Limb (tissue), 2 donors: ENCODE data around the gene TACSTD2.
"Not testable (repeated sequence)": the region's sequence is repeated elsewhere in the genome, so short reads cannot be mapped to it uniquely, and the experiment has no call there.

Source experiments
- DNase-seq, 2 donors: peaks; one replicate each; pipeline ENCODE4 v3.0.0-alpha.2; 2016; ENCODE audit errors: extremely low spot score in 2 of 2

Gene TACSTD2

DNA sequence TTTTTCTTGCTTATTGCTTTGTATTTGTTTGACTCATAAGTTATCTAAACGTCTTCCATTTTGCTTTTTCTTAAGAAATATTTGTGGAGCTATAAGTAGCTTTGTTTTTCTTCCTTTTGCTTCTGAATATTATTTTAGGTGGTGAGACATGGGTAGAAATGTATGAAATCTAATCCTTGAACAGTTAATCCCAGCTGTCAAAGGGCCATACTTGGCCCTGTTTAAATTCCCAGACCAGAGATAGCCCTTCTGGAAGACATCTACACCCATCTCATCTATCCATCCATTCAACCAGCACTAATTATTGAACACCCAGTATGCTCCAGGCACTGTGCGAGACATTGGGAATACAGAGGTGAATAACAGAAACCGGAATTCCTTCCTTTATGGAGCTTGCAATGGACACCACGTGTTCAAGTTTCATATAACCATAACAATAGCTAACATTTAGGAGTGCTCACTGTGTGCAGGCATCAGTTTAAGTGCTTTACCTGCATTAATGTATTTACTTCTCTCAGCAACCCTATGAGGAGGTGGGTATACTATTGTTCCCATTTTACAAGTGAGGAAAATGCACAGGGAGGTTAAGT, 8.7 kb downstream of the TACSTD2 start:
- no peak for DNase-seq

DNA sequence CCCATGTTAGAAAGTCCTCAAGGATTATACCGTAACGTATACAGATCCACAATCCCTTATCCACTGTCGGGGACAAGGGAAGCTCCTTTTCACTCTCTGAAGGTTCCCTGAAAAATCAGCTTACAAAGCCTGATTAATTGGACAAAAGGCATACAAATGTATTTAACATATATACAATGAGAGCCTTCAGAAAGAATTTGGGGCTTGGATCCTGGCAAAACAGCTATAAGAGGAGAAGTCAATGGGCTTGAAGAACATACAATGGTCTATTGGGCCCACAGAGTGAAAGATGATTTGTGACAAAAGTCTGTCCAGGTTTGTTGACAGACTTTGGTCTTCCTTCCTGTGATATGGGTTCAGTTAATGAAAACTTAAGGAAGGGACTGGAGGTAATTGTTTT, 10.7 kb downstream of the TACSTD2 start:
- DNase-seq = no peak

DNA sequence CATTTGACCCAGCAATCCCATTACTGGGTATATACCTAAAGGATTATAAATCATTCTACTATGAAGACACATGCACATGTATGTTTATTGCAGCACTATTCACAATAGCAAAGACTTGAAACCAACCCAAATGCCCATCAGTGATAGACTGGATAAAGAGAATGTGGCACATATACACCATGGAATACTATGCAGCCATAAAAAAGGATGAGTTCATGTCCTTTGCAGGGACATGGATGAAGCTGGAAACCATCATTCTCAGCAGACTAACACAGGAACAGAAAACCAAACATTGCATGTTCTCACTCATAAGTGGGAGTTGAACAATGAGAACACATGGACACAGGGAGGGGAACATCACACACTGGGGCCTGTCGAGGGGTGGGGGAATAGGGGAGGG, 13.3 kb downstream of the TACSTD2 start:
- not testable (repeated sequence) for DNase-seq

DNA sequence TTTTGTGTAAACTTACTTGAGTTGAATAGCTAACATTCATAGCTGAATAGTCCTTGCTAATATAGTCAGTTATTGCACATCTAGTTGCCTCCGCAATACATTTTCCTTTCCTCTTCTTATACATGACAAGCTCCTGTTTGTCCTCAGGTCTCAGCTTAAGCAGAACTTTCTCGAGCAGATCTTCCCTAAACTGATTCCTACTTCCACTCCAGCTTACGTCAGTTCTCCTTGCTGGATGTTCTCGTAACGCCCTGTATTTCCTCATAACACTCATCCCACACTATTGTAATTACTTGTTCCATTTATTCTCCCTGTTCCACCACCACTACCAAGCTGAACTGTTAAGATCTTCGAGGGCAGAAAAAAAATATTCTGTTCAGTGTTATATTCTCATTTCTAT, 15.4 kb downstream of the TACSTD2 start:
- no peak for DNase-seq

DNA sequence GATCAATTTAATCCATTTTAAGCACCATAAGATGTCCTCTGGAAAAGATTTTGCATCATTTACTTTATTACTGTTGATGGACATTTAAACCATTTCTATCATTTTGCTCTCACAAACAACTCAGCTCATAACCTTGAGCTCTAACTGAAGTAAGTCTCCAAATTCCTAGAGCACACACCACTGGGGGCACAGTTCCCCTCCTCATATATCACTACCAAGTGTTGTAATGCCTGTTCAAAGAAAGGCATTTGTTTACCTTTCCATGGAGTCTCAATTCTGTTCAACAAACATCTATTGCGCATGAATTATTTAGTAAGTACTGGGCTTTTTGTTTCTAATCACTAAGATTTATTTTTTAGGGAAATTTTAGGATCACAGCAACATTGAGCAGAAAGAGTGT, 21.7 kb downstream of the TACSTD2 start:
- DNase-seq = no peak

DNA sequence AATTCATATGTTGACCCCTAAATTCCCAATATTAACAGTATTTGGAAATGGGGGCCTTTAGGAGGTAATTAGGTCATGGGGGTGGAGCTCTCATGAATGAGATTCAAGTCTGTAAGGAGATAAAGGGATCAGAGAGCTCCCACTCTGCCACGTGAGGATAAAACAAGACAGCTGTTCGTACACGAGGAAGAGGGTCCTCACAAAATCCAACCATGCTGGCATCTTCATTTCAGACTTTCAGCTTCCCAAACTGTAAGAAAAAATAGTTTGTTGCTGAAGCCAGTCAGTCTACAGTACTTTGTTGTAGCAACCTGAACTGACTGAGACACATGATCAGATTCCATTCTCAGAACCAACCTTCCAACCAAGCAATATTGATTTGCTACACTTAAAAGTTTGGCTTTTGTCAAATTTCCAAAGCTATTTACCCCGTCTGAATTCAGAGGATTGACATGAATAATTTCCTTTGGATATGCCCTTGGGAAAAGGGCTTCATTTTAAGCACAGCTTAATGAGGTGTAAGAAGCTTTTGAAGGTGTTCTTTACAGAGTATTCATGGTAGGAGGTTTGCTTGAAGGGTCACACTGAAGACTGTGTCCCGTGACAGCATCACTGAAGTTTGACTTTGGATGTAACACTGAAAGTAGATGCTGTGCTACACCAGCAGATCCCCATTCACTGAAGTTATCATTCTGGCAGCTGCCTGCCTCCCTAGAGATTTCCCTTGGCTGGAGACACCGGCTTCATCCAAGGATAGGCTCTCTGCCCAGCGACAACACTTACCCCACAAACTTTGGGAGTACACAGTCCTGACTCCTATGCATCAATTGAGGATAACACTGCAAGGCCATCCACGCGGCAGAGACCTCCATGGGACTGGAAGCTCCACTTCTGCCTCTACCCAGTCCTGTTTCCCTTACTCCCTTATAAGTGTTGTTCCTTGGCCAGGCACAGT, 25.6 kb downstream of the TACSTD2 start:
- peak in 1 of 2 donors; percentile 4 for DNase-seq

DNA sequence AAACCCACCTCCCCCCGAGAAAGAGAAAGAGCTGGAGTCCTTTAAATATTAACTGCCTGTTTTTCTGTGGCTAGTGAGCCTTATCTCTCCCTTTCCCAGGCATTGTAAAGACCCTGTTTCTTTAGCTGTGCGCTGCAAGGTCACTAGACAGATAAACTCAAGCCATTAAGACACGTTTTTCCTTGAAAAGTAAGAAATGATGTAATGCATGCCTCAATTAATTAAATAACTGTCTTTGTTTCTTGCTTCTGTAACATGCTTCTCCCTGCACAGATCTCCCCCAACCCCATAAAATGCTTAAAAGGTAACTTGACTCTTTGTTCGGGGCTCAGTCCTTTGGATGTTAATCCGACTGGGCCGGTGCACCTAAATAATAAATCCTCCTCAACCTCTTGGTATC, 27.8 kb downstream of the TACSTD2 start:
- DNase-seq = not testable (repeated sequence)

DNA sequence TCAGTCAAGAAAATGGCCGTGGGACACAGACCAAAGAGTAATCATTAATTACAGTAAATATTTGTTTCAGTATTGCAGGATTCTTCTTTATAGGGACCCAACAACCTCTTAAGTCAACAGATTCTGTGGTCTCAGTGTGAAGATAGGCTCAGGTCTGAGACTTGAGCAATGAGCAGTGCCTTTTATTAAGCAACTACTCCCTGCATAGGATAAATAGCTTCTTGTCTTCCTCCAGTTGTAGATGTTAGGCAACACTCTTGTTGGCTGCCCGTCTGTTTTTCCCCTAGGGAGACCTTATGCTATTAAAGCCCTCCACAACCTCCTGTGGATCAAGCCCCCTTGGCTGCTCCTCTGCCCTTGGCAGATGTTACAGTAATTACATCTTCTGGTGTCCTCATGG, 28.7 kb downstream of the TACSTD2 start:
- DNase-seq = no peak

DNA sequence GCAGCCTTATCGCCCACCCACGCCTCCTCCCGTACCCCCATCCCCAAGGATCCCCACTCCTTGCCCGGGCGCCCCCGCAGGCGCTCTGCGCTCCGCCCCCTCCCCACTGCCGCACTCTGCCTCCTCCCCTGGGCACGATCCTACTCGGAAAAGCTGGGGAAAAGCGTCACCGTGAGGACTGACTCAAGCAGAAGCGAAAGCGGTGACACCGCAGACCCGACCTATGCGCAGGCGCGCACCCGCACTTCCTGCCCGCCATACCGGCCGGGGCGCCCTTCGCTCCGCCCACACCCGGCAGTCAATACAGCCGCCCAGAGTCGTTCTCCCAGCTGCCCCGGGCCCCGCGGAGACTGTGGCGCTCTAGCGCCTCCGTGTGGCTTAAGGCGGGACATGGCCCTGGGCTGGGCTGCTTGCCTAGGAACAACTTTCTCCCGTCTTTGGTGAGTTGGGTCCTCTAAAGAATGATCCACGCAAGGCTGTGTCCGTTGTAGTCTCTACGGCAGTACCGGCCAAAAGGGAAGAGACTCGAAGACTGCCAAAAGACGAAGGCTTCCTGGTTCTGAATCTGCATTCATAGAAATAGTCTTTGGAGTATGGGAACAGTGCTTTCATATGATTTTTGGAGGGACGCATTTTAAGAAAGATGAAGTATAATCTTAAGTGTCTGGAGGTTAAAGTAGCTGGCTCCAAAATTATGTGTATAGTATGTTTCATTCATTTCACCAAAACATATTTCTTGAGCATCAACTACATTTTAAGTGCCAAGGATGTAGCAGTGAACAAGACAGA, 30.3 kb downstream of the TACSTD2 start, which contains the start of gene OMA1:
Gene OMA1 (minus strand): TSS at position 207 of the 789 bp plus-strand sequence. CDS start 7,432 bp downstream, outside the sequence.
- peak; percentile 98 for DNase-seq

DNA sequence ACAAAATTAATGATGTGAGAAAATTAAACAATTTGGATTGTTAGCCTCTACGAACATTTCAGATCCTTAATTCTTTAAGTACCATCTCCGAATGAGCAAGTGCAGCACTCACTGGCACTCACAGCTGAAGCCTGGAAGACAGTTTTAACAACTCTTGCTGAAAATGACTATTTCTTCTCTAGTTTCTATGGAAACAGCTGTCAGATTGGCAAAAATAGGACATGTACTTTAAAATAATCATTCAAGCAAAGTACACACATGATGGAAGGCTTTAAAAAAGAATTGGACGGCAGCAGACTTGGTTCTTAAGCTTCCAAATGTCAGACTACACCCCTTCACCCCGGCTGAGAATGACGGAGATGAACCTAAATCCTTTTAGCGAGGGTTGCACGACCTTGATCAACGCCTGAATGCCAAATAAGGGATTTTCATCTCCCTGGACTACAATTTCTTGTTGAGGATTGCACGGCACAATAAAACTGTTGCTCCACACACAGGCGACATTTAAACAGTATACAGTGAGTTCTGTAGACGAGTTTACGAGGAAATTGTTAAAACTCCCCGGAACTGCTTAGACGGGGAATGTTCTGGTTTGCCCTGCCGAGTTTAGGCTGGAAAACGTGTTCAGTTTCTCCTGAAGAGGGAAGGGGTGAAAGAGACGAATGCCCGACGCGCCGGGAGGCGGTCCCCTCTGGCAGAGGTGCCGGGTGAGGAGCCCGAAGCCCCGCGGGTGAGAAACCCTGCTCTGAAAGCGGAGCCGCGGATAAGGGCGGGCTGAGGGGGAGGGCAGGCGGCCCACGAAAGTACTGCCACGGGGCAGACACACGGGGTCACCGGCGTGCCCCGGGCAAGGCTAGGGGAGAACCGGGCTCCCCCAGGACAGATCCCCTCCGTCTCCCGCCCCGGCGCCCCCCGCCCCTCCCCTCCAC, 31.2 kb downstream of the TACSTD2 start:
- DNase-seq = peak; percentile 68 to 85

DNA sequence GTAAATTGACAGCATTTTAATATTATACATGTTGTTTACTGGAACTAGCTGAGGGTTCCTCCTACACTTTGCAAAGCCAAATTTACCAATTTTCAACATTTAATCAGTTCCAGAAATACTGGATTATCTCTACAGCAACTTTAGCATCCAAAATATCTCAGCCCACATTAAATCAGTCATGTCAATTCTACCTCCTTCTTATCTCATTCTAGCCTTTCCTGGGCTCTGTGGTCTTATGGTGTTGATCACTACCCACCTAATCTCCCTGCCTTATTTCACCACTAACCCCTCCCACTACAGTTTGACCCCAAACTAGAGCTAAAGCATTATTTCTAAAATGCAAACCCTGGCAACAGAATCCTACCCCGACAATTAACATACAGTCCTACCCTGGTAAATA, 33.8 kb downstream of the TACSTD2 start:
- DNase-seq = no peak

DNA sequence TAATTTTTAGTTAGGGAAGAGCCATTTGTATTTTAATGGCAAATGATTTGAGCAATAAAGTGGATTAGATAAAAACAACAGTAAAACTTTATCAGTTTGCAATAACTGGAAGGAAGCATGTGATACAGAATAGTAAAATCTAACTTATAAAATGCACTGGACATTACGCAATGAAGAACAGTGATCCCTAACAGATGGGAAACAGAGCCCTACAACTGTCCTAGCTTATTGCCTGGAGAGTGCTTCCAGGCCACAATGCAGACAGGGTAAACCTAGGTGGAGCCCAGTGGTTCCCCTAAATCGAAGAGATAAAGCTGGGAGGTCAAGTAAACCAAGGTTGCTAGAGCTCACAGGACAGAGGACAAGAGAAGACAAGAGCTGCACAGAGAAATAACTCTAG, 37.5 kb downstream of the TACSTD2 start:
- no peak for DNase-seq

DNA sequence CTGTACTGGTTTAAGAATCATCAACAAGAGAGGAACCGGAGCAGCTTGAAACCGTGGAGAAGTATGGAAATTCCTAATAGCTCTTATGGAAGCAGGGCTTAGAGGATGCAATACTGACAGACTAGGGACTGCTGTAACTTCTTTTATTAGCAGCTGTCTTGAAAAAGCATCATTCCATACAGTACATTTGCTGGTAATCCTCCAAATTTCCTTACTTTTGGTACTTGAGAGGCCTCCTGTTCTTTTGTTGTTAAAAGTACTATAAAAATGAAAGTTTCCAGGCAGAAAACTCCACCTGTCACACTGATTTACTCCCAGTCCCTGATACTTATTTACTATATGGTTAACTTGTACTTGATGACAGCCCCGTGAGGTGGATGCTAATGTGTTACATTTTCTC, 38.2 kb downstream of the TACSTD2 start:
- DNase-seq = no peak

DNA sequence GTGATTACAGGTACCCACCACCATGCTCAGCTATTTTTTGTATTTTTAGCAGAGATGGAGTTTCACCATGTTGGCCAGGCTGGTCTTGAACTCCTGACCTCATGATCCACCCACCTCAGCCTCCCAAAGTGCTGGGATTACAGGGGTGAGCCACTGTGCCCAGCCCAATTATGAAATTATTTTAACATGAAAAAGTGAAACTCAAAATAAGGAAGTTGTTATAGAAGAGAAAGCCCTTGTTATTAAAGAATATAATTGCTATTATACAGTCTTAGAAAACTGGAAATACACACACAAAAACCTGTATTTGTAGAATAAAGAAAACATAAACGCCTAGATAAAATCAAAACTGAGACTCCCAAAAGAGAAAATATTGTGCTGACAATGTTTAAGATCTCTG, 45.2 kb downstream of the TACSTD2 start:
- DNase-seq = not testable (repeated sequence)

DNA sequence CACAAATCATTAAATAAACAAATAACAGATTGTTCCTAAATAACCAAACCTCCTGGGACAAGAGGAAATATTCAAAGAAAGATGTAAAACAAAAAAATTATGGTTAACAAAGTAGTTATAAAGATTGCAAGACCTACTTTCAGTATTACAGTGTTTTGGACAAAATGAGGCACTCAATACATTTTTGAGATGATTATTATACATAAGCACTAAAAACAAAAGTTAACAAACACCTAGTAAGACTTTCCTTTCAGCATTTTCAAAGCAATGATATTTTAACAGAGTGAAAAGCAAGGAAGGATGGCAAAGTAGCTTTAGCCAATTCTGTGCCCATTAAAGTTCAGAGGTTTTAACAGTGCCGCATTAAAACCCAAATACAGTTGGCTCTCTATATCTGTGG, 47.8 kb downstream of the TACSTD2 start:
- DNase-seq = no peak

DNA sequence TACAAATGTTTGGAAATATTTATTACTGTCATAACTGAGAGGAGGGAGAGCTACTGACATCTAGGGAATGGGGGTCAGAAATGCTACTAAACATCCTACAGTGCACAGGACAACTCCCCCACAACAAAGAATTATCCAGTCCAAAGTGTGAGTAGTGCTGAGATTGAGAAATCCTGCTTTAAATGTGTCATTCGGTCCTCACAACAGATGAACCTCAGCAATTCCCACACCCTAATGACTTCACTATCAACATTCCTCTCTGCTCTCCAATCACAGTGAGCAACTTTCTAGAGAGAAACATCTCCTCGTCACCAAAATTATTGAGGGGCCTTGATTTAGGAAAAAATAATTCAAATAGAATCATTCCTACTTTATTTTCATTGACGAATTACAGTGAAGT, 48.5 kb downstream of the TACSTD2 start:
- no peak for DNase-seq
